NB4 (cell line): ENCODE data around the gene ATRAID.

Experiments used
- CTCF ChIP-seq: IDR thresholded peaks from one replicate; pipeline ENCODE4 v1.5.1; 2012; ENCODE audit warnings: low read depth, low read length
- MAX ChIP-seq: IDR thresholded peaks from 2 replicates; pipeline ENCODE4 v1.6.1; 2011; ENCODE audit warnings: low read depth, low read length
- MYC ChIP-seq: IDR thresholded peaks from 2 replicates; pipeline ENCODE4 v1.6.1; 2011; ENCODE audit warnings: low read depth, low read length
- POLR2A ChIP-seq: IDR thresholded peaks from 2 replicates; pipeline ENCODE4 v1.6.1; 2011; ENCODE audit warnings: mild to moderate bottlenecking; ENCODE audit not compliant: insufficient read length; ENCODE audit errors: extremely low read depth

- TF ChIP-seq POLR2A (no peak), CTCF (no peak), MAX (no peak), MYC (no peak)
These were observed 52.5 kb downstream of the ATRAID start for GRCh38 chr2:27264253-27264752.
